WTC11 (cell line): ENCODE measurements around the gene DHDDS. TPM values are rescaled to one million over a fixed set of nuclear protein-coding genes. Genes with fewer than 3 reads are reported as not detected.

Experiments
- ATAC-seq: fragments of 200-7000 bp; cut with Tn5 transposase; 2 replicates; pipeline ENCODE4 v1.10.0; 2021; ENCODE audit warnings: mild to moderate bottlenecking, moderate library complexity
- CTCF ChIA-PET: fragments of 300-600 bp; sonication (Branson Sonifier 250); formaldehyde crosslinking; loops from one replicate; lab custom pipeline; 2021; ENCODE audit warnings: antibody characterized with exemption; lab: Charles Lee
- POLR2A ChIA-PET: fragments of 350-600 bp; sonication (Branson Sonifier 250); formaldehyde crosslinking; loops from one replicate; lab custom pipeline; 2021; ENCODE audit warnings: antibody characterized with exemption; lab: Charles Lee
- DNase-seq: peaks from one replicate; pipeline ENCODE4 v3.0.0; 2021; ENCODE audit warnings: low spot score
- H3K27ac Mint-ChIP-seq: 2 replicates; pipeline ENCODE4 v1.8.0; 2021; ENCODE audit warnings: mixed read lengths
- H3K27me3 Mint-ChIP-seq: 2 replicates; pipeline ENCODE4 v1.8.0; 2021; ENCODE audit warnings: low read depth, mild to moderate bottlenecking, moderate library complexity, mixed read lengths
- H3K36me3 Mint-ChIP-seq: 2 replicates; pipeline ENCODE4 v1.8.0; 2021; ENCODE audit warnings: mixed read lengths
- H3K4me1 Mint-ChIP-seq: 2 replicates; pipeline ENCODE4 v1.8.0; 2022; ENCODE audit warnings: mixed read lengths
- H3K4me3 Mint-ChIP-seq: 2 replicates; pipeline ENCODE4 v1.8.0; 2021; ENCODE audit warnings: mild to moderate bottlenecking, moderate library complexity, mixed read lengths
- H3K9me3 Mint-ChIP-seq: 2 replicates; pipeline ENCODE4 v1.8.0; 2021; ENCODE audit warnings: mixed read lengths
- EMX1 ChIP-seq: fragments of 250-450 bp; sonication (Bioruptor Pico); IDR thresholded peaks from 2 replicates; pipeline ENCODE4 v1.8.0; 2021; ENCODE audit warnings: mild to moderate bottlenecking
- FOXP1 ChIP-seq: sonication (generic); formaldehyde crosslinking; IDR thresholded peaks from 2 replicates; pipeline ENCODE4 v1.8.0; 2022; ENCODE audit warnings: missing genetic modification reagents, mild to moderate bottlenecking, moderate library complexity, borderline replicate concordance
- GTF2I ChIP-seq: fragments of 250-450 bp; sonication (Bioruptor Pico); conservative IDR thresholded peaks from 2 replicates; pipeline ENCODE4 v1.4.0; 2021; ENCODE audit warnings: mild to moderate bottlenecking
- JUN ChIP-seq: sonication (generic); formaldehyde crosslinking; IDR thresholded peaks from 2 replicates; pipeline ENCODE4 v1.8.0; 2023; ENCODE audit warnings: mild to moderate bottlenecking, missing genetic modification reagents
- MXD4 ChIP-seq: fragments of 250-450 bp; sonication (Bioruptor Pico); IDR thresholded peaks from 2 replicates; pipeline ENCODE4 v1.8.0; 2021; ENCODE audit warnings: mild to moderate bottlenecking, moderate library complexity, borderline replicate concordance
- MYBL2 ChIP-seq: sonication (generic); formaldehyde crosslinking; IDR thresholded peaks from 2 replicates; pipeline ENCODE4 v1.8.1; 2023; ENCODE audit warnings: mild to moderate bottlenecking, moderate library complexity, missing genetic modification reagents
- NR1H2 ChIP-seq: sonication (generic); formaldehyde crosslinking; IDR thresholded peaks from 2 replicates; pipeline ENCODE4 v1.9.0; 2021; ENCODE audit warnings: mild to moderate bottlenecking, moderate library complexity, missing genetic modification reagents
- RELA ChIP-seq: sonication (generic); formaldehyde crosslinking; IDR thresholded peaks from 2 replicates; pipeline ENCODE4 v1.8.1; 2022; ENCODE audit warnings: missing genetic modification reagents, mild to moderate bottlenecking, borderline replicate concordance
- TCF7 ChIP-seq: sonication (generic); formaldehyde crosslinking; IDR thresholded peaks from 2 replicates; pipeline ENCODE4 v1.8.0; 2022; ENCODE audit warnings: mild to moderate bottlenecking, low read depth, missing genetic modification reagents, moderate library complexity
- TEAD1 ChIP-seq: sonication (generic); formaldehyde crosslinking; IDR thresholded peaks from 2 replicates; pipeline ENCODE4 v1.8.0; 2022; ENCODE audit warnings: mild to moderate bottlenecking, missing genetic modification reagents
- TEAD4 ChIP-seq: sonication (generic); formaldehyde crosslinking; IDR thresholded peaks from 2 replicates; pipeline ENCODE4 v1.8.0; 2022; ENCODE audit warnings: mild to moderate bottlenecking, missing genetic modification reagents
- ZNF232 ChIP-seq: sonication (generic); formaldehyde crosslinking; IDR thresholded peaks from 2 replicates; pipeline ENCODE4 v1.8.0; 2022; ENCODE audit warnings: mild to moderate bottlenecking, missing genetic modification reagents
- ZNF671 ChIP-seq: fragments of 250-450 bp; sonication (Bioruptor Pico); IDR thresholded peaks from 2 replicates; pipeline ENCODE4 v1.8.0; 2021; ENCODE audit warnings: mild to moderate bottlenecking
- total RNA-seq: library from RNA; stranded (reverse); gene quantifications from 3 replicates; pipeline ENCODE4 v1.2.3, GENCODE V29; 2021
- TF ChIP-seq, protein P1 (sequence below): fragments of 250-450 bp; sonication (Bioruptor Pico); IDR thresholded peaks from 2 replicates; pipeline ENCODE4 v2.1.2; 2022; ENCODE audit warnings: mild to moderate bottlenecking, moderate library complexity
- TF ChIP-seq, protein P2 (sequence below): sonication (generic); formaldehyde crosslinking; IDR thresholded peaks from 2 replicates; pipeline ENCODE4 v1.8.0; 2022; ENCODE audit warnings: mild to moderate bottlenecking, missing genetic modification reagents
- TF ChIP-seq, protein P3 (sequence below): fragments of 200-600 bp; IDR thresholded peaks from 2 replicates; pipeline ENCODE4 v1.8.0; 2022; ENCODE audit warnings: antibody characterized with exemption
- TF ChIP-seq, protein P4 (sequence below): sonication (generic); formaldehyde crosslinking; IDR thresholded peaks from 2 replicates; pipeline ENCODE4 v1.8.0; 2022; ENCODE audit warnings: missing genetic modification reagents
- TF ChIP-seq, protein P5 (sequence below): sonication (generic); formaldehyde crosslinking; IDR thresholded peaks from 2 replicates; pipeline ENCODE4 v1.8.1; 2022; ENCODE audit warnings: mild to moderate bottlenecking, missing genetic modification reagents, moderate library complexity, borderline replicate concordance
- TF ChIP-seq, protein P6 (sequence below): sonication (generic); formaldehyde crosslinking; IDR thresholded peaks from 2 replicates; pipeline ENCODE4 v1.8.0; 2023; ENCODE audit warnings: mild to moderate bottlenecking, missing genetic modification reagents
- TF ChIP-seq, protein P7 (sequence below): sonication (generic); formaldehyde crosslinking; IDR thresholded peaks from 2 replicates; pipeline ENCODE4 v1.8.0; 2023; ENCODE audit warnings: missing genetic modification reagents

Gene DHDDS
- total RNA-seq, 1 experiment from 2014 or later = 55.4 TPM

DNA sequence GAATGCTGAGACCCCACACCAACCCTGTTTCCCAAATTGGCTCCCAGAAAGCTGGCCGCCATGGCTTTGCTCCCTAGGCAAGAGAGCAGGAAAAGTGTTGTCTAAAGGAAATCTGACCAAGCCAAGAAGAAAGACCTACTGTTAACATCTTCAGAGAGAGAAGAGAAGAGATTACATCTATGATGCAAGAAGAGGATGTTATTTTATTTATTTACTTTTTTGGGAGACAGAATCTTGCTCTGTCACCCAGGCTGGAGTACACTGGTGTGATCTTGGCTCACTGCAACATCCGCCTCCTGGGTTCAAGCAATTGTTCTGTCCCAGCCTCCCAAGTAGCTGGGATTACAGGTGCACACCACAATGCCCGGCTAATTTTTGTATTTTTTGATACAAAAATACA is 61.8 kb downstream of the DHDDS start:
- Mint-ChIP-seq H3K4me1 (no peaks in the 10 kb centered on the region), H3K27ac (peak overlapping the region; percentile 73; the same call in 1 of the 2 replicates), H3K27me3 (no peaks in the 10 kb centered on the region; the same call in 1 of the 2 replicates), H3K4me3 (no peak overlapping the region), H3K36me3 (no peaks in the 10 kb centered on the region), H3K9me3 (no peaks in the 10 kb centered on the region)
- ChIA-PET CTCF (no interaction called here), POLR2A (interaction anchor here (0.6 kb wide), 1 partner anchor 155 kb away, joined by 4 read pairs; no protein-coding TSS in a partner anchor)
- DNase-seq (no peak), ATAC-seq (no peak)
- TF ChIP-seq, protein P1, sequence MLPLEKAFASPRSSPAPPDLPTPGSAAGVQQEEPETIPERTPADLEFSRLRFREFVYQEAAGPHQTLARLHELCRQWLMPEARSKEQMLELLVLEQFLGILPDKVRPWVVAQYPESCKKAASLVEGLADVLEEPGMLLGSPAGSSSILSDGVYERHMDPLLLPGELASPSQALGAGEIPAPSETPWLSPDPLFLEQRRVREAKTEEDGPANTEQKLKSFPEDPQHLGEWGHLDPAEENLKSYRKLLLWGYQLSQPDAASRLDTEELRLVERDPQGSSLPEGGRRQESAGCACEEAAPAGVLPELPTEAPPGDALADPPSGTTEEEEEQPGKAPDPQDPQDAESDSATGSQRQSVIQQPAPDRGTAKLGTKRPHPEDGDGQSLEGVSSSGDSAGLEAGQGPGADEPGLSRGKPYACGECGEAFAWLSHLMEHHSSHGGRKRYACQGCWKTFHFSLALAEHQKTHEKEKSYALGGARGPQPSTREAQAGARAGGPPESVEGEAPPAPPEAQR (CRISPR knock-in tag) = no peak
- TF ChIP-seq, protein P2, sequence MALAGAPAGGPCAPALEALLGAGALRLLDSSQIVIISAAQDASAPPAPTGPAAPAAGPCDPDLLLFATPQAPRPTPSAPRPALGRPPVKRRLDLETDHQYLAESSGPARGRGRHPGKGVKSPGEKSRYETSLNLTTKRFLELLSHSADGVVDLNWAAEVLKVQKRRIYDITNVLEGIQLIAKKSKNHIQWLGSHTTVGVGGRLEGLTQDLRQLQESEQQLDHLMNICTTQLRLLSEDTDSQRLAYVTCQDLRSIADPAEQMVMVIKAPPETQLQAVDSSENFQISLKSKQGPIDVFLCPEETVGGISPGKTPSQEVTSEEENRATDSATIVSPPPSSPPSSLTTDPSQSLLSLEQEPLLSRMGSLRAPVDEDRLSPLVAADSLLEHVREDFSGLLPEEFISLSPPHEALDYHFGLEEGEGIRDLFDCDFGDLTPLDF (CRISPR knock-in tag) = no peak
- no peak for TF ChIP-seq GTF2I (CRISPR knock-in tag)
- TF ChIP-seq, protein P3, sequence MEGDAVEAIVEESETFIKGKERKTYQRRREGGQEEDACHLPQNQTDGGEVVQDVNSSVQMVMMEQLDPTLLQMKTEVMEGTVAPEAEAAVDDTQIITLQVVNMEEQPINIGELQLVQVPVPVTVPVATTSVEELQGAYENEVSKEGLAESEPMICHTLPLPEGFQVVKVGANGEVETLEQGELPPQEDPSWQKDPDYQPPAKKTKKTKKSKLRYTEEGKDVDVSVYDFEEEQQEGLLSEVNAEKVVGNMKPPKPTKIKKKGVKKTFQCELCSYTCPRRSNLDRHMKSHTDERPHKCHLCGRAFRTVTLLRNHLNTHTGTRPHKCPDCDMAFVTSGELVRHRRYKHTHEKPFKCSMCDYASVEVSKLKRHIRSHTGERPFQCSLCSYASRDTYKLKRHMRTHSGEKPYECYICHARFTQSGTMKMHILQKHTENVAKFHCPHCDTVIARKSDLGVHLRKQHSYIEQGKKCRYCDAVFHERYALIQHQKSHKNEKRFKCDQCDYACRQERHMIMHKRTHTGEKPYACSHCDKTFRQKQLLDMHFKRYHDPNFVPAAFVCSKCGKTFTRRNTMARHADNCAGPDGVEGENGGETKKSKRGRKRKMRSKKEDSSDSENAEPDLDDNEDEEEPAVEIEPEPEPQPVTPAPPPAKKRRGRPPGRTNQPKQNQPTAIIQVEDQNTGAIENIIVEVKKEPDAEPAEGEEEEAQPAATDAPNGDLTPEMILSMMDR = no peak
- TF ChIP-seq FOXP1 (CRISPR knock-in tag) = no peak

DNA sequence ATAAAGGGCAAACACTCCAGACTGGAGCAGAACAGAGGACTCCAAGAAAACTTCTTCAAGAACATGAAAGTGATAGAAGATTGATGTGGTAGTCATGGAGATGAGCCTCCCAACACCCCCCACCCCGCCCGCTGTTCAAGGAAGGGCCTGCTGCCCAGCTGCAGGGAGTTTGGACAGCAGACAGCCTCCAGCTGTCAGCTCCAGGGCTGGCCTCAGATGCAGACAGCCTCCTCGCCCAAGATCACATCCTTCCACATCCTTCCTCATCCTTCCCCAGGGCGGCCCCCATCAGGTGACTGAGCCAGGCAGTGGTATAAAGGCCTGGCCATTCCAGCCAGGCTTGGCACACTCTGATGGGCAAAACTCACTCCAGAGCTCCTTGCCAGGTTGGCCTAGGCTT is 64.7 kb downstream of the DHDDS start:
- no peak overlapping the region for H3K4me3 Mint-ChIP-seq
- H3K27ac Mint-ChIP-seq = no peak overlapping the region
- ChIA-PET CTCF (interaction anchor here (0.8 to 1.3 kb wide), 3 partner anchors 33 to 211 kb away, joined by 3 read pairs; no protein-coding TSS in a partner anchor), POLR2A (no interaction called here)
- DNase-seq (no peak), ATAC-seq (no peak)
- H3K27me3 Mint-ChIP-seq = no peaks in the 10 kb centered on the region; the same call in 1 of the 2 replicates
- TF ChIP-seq ZNF671 (CRISPR knock-in tag) (no peak), NR1H2 (CRISPR knock-in tag) (no peak), TCF7 (CRISPR knock-in tag) (no peak), JUN (CRISPR knock-in tag) (no peak), ZNF232 (no peak), RELA (no peak), TEAD1 (CRISPR knock-in tag) (no peak), MXD4 (CRISPR knock-in tag) (no peak), EMX1 (CRISPR knock-in tag) (no peak), TEAD4 (CRISPR knock-in tag) (no peak), MYBL2 (CRISPR knock-in tag) (no peak)
- TF ChIP-seq, protein P4, sequence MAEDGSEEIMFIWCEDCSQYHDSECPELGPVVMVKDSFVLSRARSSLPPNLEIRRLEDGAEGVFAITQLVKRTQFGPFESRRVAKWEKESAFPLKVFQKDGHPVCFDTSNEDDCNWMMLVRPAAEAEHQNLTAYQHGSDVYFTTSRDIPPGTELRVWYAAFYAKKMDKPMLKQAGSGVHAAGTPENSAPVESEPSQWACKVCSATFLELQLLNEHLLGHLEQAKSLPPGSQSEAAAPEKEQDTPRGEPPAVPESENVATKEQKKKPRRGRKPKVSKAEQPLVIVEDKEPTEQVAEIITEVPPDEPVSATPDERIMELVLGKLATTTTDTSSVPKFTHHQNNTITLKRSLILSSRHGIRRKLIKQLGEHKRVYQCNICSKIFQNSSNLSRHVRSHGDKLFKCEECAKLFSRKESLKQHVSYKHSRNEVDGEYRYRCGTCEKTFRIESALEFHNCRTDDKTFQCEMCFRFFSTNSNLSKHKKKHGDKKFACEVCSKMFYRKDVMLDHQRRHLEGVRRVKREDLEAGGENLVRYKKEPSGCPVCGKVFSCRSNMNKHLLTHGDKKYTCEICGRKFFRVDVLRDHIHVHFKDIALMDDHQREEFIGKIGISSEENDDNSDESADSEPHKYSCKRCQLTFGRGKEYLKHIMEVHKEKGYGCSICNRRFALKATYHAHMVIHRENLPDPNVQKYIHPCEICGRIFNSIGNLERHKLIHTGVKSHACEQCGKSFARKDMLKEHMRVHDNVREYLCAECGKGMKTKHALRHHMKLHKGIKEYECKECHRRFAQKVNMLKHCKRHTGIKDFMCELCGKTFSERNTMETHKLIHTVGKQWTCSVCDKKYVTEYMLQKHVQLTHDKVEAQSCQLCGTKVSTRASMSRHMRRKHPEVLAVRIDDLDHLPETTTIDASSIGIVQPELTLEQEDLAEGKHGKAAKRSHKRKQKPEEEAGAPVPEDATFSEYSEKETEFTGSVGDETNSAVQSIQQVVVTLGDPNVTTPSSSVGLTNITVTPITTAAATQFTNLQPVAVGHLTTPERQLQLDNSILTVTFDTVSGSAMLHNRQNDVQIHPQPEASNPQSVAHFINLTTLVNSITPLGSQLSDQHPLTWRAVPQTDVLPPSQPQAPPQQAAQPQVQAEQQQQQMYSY (CRISPR knock-in tag) = no peak
- TF ChIP-seq, protein P5, sequence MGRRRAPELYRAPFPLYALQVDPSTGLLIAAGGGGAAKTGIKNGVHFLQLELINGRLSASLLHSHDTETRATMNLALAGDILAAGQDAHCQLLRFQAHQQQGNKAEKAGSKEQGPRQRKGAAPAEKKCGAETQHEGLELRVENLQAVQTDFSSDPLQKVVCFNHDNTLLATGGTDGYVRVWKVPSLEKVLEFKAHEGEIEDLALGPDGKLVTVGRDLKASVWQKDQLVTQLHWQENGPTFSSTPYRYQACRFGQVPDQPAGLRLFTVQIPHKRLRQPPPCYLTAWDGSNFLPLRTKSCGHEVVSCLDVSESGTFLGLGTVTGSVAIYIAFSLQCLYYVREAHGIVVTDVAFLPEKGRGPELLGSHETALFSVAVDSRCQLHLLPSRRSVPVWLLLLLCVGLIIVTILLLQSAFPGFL (CRISPR knock-in tag) = no peak
- TF ChIP-seq, protein P6, sequence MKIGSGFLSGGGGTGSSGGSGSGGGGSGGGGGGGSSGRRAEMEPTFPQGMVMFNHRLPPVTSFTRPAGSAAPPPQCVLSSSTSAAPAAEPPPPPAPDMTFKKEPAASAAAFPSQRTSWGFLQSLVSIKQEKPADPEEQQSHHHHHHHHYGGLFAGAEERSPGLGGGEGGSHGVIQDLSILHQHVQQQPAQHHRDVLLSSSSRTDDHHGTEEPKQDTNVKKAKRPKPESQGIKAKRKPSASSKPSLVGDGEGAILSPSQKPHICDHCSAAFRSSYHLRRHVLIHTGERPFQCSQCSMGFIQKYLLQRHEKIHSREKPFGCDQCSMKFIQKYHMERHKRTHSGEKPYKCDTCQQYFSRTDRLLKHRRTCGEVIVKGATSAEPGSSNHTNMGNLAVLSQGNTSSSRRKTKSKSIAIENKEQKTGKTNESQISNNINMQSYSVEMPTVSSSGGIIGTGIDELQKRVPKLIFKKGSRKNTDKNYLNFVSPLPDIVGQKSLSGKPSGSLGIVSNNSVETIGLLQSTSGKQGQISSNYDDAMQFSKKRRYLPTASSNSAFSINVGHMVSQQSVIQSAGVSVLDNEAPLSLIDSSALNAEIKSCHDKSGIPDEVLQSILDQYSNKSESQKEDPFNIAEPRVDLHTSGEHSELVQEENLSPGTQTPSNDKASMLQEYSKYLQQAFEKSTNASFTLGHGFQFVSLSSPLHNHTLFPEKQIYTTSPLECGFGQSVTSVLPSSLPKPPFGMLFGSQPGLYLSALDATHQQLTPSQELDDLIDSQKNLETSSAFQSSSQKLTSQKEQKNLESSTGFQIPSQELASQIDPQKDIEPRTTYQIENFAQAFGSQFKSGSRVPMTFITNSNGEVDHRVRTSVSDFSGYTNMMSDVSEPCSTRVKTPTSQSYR (CRISPR knock-in tag) = no peak
- TF ChIP-seq, protein P7, sequence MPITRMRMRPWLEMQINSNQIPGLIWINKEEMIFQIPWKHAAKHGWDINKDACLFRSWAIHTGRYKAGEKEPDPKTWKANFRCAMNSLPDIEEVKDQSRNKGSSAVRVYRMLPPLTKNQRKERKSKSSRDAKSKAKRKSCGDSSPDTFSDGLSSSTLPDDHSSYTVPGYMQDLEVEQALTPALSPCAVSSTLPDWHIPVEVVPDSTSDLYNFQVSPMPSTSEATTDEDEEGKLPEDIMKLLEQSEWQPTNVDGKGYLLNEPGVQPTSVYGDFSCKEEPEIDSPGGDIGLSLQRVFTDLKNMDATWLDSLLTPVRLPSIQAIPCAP (CRISPR knock-in tag) = no peak
- H3K9me3 Mint-ChIP-seq = no peaks in the 10 kb centered on the region
- H3K4me1 Mint-ChIP-seq = no peaks in the 10 kb centered on the region
- no peaks in the 10 kb centered on the region for H3K36me3 Mint-ChIP-seq
